Calu3 (cell line): ENCODE data around the gene MOAP1. TPM values are rescaled to one million over a fixed set of nuclear protein-coding genes. Genes with fewer than 3 reads are reported as not detected.
A peak's percentile ranks its signal among the peaks of the same experiment; 100 is the strongest.
"Not testable (repeated sequence)": the region's sequence is repeated elsewhere in the genome, so short reads cannot be mapped to it uniquely, and the experiment has no call there.

Source experiments
- BruUV-seq: library from RNA; stranded (reverse); fragments of 400-500 nt; replicated peaks from 2 replicates; lab custom pipeline; 2021; lab: Mats Ljungman, UMichigan
- CTCF ChIA-PET: fragments of 300-600 bp; sonication (Branson Sonifier 250); formaldehyde crosslinking; loops from one replicate; lab custom pipeline; 2022; ENCODE audit warnings: antibody characterized with exemption; lab: Charles Lee
- DNase-seq: peaks from one replicate; pipeline ENCODE4 v3.0.0; 2022
- H3K27ac Mint-ChIP-seq: one replicate; pipeline ENCODE4 v1.8.0; 2022; ENCODE audit warnings: mixed read lengths; ENCODE audit not compliant: unreplicated experiment
- H3K27me3 Mint-ChIP-seq: one replicate; pipeline ENCODE4 v1.8.0; 2022; ENCODE audit warnings: mixed read lengths; ENCODE audit not compliant: unreplicated experiment
- H3K36me3 Mint-ChIP-seq: one replicate; pipeline ENCODE4 v1.8.0; 2022; ENCODE audit warnings: mild to moderate bottlenecking, moderate library complexity, mixed read lengths; ENCODE audit not compliant: insufficient read depth, unreplicated experiment
- H3K4me1 Mint-ChIP-seq: one replicate; pipeline ENCODE4 v1.8.0; 2022; ENCODE audit warnings: mild to moderate bottlenecking, low read depth, mixed read lengths; ENCODE audit not compliant: unreplicated experiment
- H3K4me3 Mint-ChIP-seq: one replicate; pipeline ENCODE4 v1.8.0; 2022; ENCODE audit warnings: mild to moderate bottlenecking, low read depth, moderate library complexity, mixed read lengths; ENCODE audit not compliant: unreplicated experiment
- H3K9me3 Mint-ChIP-seq: one replicate; pipeline ENCODE4 v1.8.0; 2022; ENCODE audit warnings: low read depth, mixed read lengths; ENCODE audit not compliant: unreplicated experiment
- intact Hi-C: fragments of 100-400 bp; cut with micrococcal nuclease; formaldehyde crosslinking; loops from one replicate; pipeline ENCODE4 v1.10.0; 2022; ENCODE audit not compliant: unreplicated experiment
- total RNA-seq: library from RNA; stranded (reverse); gene quantifications from 2 replicates; pipeline ENCODE4 v1.2.3, GENCODE V29; 2022
- TF ChIP-seq, protein P1 (sequence below): fragments of 200-600 bp; IDR thresholded peaks from one replicate; pipeline ENCODE4 v1.8.0; 2022; ENCODE audit warnings: antibody characterized with exemption; ENCODE audit not compliant: unreplicated experiment

The MOAP1 gene
- total RNA-seq, 1 experiment from 2014 or later, result 20.0 TPM

GRCh38 chr14:93183596-93184317 lies 940 bp downstream of the MOAP1 start:
- TSS peak; percentile 67 for BruUV-seq
- Mint-ChIP-seq H3K27ac (peak overlapping the region; percentile 67), H3K9me3 (no peaks in the 10 kb centered on the region), H3K4me3 (peak overlapping the region; percentile 82), H3K4me1 (peaks cover 16% of the 10 kb centered on the region), H3K36me3 (peaks cover 30% of the 10 kb centered on the region), H3K27me3 (no peaks in the 10 kb centered on the region)
- intact Hi-C loops, result no loop called here
- CTCF ChIA-PET, result interaction anchor here (0.6 to 1.2 kb wide), 2 partner anchors 71 to 1078 kb away, joined by 3 read pairs; partner anchors contain the start of gene ATXN3
- TF ChIP-seq, protein P1, sequence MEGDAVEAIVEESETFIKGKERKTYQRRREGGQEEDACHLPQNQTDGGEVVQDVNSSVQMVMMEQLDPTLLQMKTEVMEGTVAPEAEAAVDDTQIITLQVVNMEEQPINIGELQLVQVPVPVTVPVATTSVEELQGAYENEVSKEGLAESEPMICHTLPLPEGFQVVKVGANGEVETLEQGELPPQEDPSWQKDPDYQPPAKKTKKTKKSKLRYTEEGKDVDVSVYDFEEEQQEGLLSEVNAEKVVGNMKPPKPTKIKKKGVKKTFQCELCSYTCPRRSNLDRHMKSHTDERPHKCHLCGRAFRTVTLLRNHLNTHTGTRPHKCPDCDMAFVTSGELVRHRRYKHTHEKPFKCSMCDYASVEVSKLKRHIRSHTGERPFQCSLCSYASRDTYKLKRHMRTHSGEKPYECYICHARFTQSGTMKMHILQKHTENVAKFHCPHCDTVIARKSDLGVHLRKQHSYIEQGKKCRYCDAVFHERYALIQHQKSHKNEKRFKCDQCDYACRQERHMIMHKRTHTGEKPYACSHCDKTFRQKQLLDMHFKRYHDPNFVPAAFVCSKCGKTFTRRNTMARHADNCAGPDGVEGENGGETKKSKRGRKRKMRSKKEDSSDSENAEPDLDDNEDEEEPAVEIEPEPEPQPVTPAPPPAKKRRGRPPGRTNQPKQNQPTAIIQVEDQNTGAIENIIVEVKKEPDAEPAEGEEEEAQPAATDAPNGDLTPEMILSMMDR, result no peak
- DNase-seq, result no peak

- H3K4me3 Mint-ChIP-seq, result no peak overlapping the region
- peaks cover 10% of the 10 kb centered on the region for H3K4me1 Mint-ChIP-seq
- intact Hi-C loops, result no loop called here
- H3K36me3 Mint-ChIP-seq, result no peaks in the 10 kb centered on the region
- no peak for DNase-seq
- TF ChIP-seq, protein P1, result no peak
- H3K9me3 Mint-ChIP-seq, result no peaks in the 10 kb centered on the region
- no peaks in the 10 kb centered on the region for H3K27me3 Mint-ChIP-seq
- CTCF ChIA-PET, result no interaction called here
- no peak overlapping the region for H3K27ac Mint-ChIP-seq
- no TSS peak for BruUV-seq
Measured at GRCh38 chr14:93175492-93175891, 9.2 kb downstream of the MOAP1 start.

DNA sequence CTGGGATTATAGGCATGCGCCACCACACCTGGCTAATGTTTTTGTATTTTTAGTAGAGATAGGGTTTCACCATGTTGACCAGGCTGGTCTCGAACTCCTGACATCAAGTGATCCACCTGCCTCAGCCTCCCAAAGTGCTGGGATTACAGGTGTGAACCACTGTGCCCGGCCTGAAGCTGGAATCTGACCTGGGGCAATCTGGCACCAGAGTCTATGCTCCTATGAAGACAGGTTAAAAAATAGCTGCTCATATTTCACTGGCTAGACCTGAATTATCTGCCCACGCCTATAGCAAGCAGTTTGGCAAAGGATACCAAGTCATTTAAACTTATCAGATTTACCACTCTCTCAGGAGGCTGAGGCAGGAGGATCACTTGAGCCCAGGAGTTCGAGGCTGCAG lies 10.0 kb downstream of the MOAP1 start:
- H3K4me3 Mint-ChIP-seq, H3K27ac Mint-ChIP-seq, H3K36me3 Mint-ChIP-seq, H3K9me3 Mint-ChIP-seq, H3K27me3 Mint-ChIP-seq, intact Hi-C loops, H3K4me1 Mint-ChIP-seq, DNase-seq, BruUV-seq: not testable (repeated sequence)
- CTCF ChIA-PET, result interaction anchor here (0.6 to 1.2 kb wide), 2 partner anchors 69 to 228 kb away, joined by 3 to 4 read pairs; no protein-coding TSS in a partner anchor

DNA sequence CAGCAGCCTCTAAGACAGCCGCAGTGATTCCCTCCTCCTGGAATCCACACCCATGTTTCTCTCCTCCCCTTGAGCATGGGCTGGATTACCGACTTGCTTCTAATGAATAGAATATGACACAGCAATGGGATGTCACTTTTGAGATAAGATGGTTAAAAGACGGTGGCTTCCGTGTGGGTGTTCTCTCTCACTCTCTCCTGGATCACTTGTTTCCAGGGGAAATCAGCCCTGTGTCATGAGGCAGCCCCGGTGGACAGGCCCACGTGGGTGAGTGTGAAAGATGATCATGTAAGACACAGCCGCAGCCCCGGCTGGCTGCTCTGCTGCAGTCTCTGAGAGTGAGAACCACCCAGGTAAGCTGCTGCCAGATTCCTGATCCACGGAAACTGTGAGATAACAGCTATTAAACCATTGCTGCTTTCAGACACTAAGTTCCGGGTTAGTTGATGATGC lies 10.7 kb downstream of the MOAP1 start:
- CTCF ChIA-PET, result interaction anchor here (0.5 to 1.2 kb wide), 3 partner anchors 45 to 227 kb away, joined by 3 read pairs; no protein-coding TSS in a partner anchor
- Mint-ChIP-seq H3K36me3 (no peaks in the 10 kb centered on the region), H3K4me1 (peaks cover 10% of the 10 kb centered on the region), H3K4me3 (no peak overlapping the region), H3K27me3 (no peaks in the 10 kb centered on the region), H3K9me3 (no peaks in the 10 kb centered on the region), H3K27ac (no peak overlapping the region)
- intact Hi-C loops, result no loop called here
- TF ChIP-seq, protein P1, result no peak
- BruUV-seq, result no TSS peak
- no peak for DNase-seq

- CTCF ChIA-PET, result interaction anchor here (0.7 kb wide), 2 partner anchors 71 to 446 kb away, joined by 3 read pairs; no protein-coding TSS in a partner anchor
- Mint-ChIP-seq H3K4me1 (peaks cover 10% of the 10 kb centered on the region), H3K36me3 (no peaks in the 10 kb centered on the region), H3K9me3 (no peaks in the 10 kb centered on the region), H3K4me3 (no peak overlapping the region), H3K27me3 (no peaks in the 10 kb centered on the region), H3K27ac (no peak overlapping the region)
- BruUV-seq, result no TSS peak
- DNase-seq, result no peak
- TF ChIP-seq, protein P1, result no peak
- intact Hi-C loops, result no loop called here
Measured at GRCh38 chr14:93171376-93171775, 13.3 kb downstream of the MOAP1 start.

GRCh38 chr14:93170141-93170540 lies 14.6 kb downstream of the MOAP1 start:
- H3K9me3 Mint-ChIP-seq, BruUV-seq, H3K4me3 Mint-ChIP-seq, H3K27me3 Mint-ChIP-seq, H3K4me1 Mint-ChIP-seq, intact Hi-C loops, DNase-seq, CTCF ChIA-PET, H3K27ac Mint-ChIP-seq, H3K36me3 Mint-ChIP-seq: not testable (repeated sequence)
